ENCODE results near the gene CLDN5.

Gene CLDN5

DNA sequence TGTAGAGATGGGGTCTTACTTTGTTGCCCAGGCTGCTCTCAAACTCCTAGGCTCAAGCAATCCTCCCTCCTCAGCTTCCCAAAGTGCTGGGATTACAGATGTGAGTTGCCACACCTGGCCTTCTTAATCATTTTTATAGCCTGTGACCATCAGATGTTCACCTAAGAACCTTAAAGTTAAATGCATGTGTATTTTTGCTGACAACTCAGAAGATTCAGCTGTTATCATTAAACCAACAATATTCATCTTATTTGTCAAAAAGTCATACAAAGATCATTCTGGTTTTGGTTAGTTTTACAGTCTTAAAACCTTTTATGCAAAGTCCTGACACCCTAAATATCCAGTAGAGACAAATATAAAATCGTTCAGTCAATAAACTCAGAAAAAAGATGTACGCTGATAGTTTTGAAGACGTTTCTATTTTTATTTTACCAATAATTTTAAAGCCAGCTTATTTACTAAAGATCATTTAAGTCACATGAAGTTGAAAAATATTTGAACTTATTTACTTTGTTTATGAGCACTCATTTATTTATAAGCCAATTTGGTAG is 22.2 kb downstream of the CLDN5 start:
- no peak for DNase-seq

DNA sequence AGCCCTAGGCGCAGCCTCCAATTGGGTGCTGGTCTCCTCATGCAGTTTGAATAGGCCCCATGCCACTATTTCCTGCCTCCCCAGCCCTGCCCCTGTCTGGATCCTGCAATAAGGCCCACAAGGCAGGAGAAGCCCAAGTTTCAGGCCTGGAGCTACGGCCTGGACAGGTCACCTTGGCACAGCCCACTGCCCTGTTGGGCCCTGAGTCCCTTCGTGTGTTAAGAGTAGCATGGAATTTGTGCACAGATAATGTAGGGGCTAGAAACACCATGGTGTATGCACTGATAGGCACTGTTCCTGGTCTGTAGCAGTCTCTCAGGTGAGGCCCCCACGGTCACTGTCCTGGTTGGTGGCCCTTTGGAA is 24.3 kb downstream of the CLDN5 start:
- no peak for DNase-seq

DNA sequence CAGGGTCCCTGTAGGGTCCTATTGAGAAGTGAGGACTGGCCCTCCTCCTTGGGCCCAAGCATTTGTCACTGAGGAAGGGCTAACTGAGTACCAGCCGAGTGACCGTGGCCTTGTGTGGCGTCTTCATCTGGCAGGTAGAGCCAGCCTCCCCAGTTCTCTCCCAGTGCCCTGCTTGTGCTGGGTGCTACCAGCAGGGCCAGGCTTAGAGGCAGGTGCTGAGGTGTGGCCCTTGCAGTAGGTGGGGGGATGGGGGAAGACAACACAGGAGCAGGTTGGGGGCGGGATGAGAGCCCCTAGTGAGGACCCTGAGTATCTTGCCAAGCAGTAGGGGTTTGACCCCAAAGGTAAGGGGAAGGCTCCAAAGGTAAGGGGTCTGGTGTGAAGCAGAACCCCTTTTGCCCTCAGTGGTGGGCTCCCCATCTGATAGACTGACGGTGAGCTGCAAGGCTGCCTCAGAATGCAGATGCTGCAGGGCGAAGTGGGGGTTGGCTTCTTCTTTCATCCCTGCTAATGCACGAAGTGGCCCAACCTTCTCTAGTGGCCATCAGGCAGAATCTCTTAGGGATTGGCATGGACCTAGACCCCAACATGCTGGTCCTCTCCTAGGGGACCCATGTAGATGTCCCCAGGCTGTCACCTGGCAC is 24.9 kb downstream of the CLDN5 start:
- DNase-seq, result no peak

DNA sequence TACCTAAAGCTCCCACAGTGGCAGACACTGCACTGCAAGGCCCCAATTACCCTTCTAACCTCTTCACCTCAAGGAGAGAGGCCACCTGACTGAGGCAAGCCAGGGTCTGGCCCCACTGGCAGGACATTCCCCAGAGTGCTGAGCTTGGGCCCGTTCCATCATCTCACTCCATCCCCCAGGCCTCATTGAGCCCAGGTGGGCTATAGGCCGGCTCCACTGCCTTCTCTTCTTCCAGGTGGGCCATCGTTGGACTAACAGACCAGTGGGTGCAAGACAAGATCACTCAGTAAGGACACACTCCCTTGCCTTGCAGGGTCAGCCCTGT is 25.4 kb downstream of the CLDN5 start:
- no peak for DNase-seq

DNA sequence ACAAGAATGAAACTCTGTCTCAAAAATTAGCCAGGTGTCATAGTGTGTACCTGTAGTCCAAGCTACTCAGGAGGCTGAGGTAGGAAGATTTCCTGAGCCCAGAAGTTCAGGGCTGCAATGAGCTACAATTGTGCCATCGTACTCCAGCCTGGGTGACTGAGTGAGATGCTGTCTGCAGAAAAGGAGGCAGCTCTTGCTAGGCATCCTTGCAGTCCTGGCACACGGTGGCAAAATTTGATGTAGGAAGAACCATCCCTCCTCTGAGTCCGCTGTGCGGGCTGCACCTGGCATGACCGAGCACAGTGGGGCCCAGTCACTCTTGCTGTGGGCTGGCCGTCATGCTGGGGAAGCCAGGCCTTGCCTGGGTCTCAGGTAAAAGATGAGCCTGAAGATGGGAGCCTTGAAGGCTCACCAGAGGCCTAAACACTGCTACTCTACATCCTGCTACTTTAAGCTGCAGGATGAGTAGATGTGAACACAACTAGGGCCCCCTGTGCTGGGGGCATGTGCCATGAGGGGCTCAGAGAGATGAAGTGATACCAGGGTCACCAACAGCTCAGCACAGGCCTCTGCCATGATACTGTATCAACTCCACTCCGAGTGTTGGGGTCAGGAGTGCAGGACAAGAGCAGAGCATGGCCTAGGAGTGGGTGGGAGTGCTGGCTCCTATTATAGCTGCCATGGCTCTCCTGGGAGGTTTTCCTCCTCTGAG is 25.9 kb downstream of the CLDN5 start:
- no peak for DNase-seq

DNA sequence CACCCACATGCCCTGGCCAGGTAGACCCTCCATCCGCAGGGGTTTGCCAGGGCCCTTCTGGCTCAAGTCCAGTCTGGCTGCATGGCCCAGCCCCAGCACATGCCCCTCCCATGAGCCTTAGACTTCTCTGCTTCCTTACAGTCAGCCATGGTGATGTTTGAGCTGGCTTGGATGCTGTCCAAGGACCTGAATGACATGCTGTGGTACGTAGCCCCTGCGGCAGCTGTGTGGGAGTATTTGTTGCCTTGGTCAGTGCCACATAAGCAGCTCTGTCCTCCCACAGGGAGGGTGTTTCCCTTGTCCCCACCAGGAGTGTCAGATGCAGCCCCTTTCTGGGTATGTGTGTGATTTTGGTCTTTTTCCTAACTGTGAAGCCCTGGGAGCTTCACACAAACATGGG is 27.0 kb downstream of the CLDN5 start:
- no peak for DNase-seq

DNA sequence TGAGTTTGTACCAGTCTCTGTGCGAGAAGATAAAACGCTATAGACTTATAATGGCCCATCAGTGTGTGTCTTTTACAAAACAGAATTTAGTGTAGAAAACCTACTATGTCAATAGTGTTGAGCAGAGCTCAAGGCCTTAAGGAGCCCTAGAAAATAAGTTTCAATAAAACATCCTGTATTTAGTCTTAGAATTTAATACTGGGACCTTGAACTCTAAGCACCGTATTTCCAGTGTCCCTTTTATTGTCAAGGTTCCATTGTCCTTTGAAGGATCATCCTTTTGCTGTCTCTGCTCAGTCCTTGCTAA is 27.9 kb downstream of the CLDN5 start:
- DNase-seq, result no peak

DNA sequence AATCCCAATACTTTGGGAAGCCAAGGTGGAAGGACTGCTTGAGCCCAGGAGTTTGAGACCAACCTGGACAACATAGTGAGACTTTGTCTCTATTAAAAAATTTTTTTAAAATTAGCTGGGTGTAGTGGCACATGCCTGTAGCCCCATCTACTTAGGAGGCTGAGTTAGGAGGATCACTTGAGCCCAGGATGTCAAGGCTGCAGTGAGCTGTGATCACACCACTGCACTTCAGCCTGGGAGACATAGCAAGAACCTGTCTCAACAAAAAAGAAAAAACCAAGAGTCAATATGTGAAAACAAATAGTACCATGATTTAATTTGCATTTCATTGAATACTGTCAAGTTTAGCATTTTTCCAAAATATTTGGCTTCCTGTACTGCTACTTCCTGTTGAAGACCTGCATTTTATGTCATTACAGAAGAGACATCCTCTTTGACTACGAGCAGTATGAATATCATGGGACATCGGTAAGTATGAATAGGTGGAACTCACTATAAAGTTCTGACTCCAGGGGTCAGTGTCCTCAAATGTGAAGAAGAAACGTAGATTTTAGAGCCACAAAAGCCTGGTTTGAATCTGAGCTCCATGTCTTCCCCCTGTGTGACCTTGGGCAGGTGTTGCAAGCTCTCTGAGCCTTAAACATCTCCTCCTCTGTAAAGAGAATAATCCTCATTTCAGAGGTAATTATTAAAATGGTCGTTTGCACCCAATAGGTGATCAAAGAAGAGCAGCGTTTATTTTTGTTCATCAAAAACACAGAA is 28.5 kb downstream of the CLDN5 start:
- no peak for DNase-seq

DNA sequence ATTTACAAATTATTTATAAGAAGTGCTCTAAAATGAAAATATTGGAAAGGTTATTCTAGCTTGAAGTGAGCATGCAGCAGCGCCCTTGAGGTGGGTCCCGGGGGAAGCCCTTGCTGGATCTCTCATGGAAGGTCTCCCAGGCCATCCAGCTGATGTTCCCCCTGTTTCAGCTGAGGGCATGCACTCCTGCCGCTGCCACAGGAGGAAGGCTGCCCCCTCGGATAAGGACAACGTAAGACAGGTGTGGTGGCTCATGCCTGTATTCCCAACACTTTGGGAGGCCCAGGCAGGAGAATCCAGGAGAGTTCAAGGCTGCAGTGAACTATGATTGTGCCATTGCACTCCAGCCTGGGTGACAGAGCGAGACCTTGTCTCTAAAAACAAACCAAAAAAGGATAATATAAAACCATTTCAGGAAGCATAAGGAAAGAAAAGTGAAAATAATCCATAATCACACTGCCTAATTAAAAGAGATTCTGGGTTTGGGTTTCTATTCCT is 29.5 kb downstream of the CLDN5 start:
- DNase-seq, result no peak

DNA sequence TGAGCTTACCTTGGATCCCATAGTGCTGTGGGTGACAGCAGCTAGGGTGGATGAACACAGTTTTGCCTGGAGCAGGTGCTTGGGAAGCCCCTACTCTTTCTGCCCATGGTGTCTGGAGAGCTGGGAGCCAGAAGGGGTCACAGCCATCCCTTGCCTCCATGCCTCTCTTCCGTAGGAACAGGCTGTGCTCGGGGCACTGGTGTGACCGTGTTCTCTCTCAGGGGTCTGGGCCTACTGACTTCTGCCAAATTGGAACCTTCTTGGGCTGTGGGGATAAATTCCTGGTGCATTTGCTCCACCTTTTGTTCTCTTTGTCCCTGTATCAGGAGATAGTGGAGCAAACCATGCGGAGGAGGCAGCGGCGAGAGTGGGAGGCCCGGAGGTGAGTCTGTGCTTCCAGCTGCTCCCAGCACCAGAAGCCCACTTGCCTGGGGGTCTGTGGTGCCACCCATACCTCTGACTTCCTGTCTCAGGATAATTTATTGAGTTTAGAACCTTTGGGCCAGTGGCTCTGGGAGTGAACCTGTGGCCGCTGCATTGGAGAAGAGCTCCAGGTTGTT is 30.1 kb downstream of the CLDN5 start:
- no peak for DNase-seq

DNA sequence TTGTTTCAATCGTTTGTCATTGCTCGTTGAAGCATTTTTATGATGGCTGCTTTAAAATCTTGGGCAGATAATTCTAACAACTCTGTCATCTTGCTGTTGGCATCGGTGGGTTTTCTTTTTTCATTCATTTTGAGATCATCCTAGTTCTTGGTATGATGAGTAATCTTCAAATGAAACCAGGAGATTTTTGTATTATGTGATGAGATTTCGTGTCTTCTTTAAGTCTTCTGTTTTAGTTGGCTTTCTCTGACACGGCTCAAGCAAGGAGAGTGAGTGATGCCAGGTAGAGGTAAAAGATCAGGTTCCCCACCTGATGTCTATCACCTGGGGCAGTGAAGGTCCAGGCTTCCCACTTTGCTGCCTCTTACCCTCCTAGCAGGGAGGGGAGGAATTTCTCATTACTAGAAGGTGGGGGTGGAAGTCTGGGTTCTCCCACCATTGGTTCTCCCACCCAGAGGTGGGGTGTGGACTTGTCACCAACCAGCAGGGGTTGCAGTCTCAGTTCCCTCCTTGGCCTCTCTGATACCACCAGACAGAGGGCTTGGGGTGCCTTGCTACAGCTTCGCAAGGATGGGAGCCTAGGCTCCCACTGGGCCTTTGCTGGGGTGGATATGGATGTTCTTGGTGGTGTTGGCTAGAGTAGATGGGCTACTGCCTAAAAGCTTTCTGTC is 31.6 kb downstream of the CLDN5 start:
- no peak for DNase-seq

DNA sequence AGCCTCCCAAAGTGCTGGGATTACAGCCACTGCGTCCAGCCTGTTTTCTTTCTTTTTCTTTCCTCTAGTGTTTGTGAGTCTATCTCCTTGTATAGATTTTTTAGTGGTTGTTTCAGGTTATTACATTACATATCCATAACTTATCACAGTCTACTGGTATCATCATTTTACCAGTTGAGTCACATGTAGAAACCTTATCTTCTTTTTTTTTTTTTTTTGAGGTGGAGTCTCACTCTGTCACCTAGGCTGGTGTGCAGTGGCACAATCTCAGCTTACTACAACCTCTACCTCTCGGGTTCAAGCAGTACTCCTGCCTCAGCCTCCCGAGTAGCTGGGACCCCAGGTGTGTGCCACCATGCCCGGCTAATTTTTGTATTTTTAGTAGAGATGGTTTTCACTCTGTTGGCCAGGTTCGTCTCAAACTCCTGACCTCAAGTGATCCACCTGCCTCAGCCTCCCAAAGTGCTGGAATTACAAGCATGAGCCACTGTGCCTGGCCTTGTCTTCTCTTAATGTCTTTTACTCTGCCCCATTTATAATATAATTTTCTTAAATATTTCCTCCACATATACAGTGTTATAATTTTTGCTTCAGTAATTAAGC is 33.5 kb downstream of the CLDN5 start:
- DNase-seq, result no peak

DNA sequence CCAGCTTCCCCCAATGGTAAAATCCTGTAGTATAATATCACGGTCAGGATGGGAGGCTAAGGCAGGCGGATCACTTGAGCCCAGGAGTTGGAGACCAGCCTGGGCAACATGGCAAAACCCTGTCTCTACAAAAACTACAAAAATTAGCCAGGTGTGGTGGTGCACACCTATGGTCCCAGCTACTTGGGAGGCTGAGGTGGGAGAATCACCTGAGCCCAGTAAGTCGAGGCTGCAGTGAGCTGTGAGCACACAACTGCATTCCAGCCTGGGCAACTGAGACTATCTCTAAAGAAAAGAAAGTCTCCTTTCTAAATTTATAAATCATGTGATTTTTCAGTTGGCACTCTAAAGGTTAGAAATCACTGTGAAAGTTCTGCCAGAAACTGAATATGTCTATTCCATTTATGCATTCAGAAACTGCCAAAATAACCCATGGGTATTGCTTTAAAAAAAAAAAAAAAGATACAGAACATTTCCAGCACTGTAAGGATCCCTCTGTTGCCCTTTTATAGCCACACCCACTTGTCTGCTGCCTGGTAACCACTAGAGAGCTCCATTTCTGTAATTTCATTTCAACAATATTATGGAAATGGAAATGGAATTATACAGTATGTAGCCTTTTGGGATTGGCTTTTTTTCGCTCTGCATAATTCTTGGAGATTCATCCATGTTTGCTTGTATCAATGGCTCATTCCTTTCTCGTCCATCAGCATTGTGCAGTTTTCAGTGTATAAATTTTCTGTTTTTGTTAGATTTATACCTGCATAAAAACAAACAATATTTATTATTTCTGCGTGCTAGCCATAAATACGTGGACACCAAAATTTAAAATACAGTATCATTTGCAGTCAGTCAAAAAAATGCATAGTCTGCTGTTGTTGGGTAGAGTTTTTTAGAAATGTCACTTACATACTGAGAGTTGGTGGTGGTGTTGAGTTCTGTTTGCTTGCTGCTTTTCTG is 35.0 kb downstream of the CLDN5 start:
- no peak for DNase-seq

DNA sequence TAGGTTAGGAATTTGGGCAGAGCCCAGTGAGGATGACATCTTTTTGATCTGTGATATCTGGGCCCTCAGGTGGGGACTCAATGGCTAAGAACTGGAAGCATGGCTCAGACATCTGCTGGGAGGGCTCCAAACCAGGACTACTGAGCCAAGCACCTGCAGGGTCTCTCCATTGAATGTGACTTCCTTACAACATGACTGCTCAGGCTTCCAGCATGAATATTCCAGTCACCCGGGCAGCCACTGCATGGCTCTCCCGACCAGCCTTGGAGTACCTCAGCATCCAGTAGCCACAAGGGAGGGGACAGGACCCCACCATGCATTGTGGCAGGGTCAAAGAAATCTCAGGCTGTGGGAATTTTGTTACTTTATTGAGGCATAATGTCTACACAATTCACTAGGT is 35.9 kb downstream of the CLDN5 start:
- no peak for DNase-seq

DNA sequence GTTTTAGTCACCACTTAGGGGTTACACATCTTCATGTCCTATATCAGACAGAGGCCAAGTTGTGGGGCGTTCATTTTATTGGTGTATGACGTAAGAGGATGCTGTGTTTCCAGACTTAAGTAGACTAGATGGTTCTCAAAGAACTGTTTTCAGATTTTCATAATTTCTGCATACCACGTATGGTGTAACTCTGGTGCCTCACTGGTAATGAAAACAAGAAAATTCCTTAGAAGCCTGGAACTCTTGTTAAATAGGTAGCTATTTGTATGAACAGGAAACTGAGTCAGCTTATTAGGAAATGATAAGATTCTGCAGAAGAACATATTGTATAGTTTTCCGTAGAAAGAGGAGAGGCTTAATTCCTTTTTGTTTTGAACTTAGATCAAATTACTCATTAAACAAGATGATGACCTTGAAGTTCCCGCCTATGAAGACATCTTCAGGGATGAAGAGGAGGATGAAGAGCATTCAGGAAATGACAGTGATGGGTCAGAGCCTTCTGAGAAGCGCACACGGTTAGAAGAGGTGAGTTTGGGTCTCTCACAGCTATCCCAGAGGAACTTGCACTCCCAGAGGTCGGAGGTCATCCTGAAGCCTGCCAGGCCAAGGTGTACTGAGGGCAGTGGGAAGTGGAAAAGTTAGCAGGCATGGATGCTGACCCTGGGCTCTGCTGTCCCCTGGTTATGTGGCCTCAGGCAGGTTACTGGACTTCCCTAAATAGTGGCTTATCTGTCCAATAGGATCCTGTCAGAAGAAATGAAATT is 40.5 kb downstream of the CLDN5 start:
- DNase-seq, result no peak

DNA sequence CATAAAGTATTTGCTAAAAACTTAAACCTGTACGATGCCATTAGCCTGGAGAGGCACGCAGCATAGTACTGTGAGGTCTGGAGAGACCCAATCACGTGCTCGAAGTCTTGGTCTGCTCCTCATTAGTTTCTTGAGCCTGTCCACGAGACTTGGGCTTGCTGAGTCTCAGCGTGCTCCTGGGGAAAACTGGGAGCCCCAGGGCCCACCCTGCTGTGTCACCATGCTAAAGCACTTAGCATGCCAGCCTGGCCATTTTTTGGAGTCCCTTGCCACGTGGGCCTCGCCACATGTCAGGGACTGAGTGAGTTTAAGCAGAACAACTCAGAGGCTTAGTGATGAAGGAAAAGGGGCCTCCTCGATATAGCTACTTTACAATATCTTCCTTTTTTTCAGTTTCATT is 41.9 kb downstream of the CLDN5 start:
- no peak for DNase-seq

DNA sequence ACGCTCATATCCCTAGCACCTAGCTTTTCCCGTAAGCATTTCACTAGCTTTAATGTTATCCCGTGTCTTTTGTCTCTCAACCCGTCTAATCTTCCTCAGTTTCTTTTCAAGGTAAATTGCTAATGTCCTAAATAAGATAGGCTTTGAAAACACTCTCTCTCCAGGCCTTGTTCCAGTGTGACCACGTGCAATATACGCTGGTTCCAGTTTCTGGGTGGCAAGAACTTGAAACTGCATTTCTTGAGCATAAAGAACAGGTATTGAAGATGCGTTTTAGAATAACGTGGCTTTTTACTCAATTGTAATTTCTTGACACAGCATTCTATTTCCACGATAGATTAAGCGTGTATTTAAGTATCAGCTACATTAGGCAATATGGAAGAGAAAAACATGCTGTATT is 43.4 kb downstream of the CLDN5 start:
- DNase-seq, result no peak

DNA sequence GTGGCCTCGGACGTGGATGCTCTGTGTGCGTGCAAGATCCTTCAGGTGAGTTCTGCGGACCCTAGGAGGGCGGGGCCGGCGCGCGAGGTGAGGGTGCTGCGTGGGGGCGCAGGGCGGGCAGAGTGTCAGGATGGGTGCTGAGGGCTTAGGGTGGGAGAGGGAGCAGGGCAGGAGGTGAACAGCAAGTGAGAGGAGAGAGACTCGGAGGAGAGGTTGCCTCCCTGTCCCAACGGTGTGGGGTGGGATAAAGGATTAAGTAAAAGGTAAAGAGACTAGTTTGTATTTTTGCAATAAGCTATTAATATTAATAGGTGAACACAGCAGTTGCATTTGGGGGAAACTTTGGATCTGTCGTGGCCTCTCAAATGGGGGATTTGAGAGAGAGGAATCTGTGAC is 44.0 kb downstream of the CLDN5 start:
- no peak for DNase-seq

DNA sequence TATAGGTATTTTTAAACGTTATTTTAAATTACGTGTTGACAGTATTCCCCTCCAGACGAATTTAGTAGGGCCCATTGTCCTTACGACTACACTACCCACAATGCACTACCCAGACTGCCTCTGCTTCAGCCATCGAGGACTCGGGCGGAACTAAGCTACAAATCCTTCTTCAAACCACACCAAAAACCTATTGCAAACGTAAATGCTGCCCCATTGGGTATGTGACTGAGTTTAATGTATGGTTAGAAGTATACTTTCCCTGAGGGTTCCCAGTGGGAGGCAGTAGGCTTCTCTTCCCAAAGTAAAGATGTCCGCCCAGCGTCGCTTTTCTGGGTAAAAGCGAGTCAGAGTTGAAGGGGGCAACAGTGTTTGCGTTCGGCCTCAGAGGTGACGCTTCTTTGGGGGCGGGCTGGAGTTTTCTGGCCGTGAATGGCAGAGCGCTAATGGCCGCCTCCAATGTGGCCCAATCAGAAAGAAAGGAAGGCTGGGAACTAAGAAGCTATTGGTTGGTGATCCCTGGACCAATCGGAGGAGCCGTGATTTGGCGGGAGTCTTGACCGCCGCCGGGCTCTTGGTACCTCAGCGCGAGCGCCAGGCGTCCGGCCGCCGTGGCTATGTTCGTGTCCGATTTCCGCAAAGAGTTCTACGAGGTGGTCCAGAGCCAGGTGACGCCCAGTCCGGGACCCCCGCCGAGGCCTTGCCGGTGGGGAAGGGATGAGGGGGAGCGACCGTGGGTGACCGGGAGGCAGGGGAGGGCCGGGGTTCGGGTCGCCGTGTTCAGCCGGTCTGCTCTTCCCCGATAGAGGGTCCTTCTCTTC is 44.6 kb downstream of the CLDN5 start, which contains the start of gene CDC45:
Gene CDC45 (plus strand): TSS at position 566 of the 818 bp plus-strand sequence. CDS start 49 bp downstream, at position 615.
- peak; percentile 96 for DNase-seq

DNA sequence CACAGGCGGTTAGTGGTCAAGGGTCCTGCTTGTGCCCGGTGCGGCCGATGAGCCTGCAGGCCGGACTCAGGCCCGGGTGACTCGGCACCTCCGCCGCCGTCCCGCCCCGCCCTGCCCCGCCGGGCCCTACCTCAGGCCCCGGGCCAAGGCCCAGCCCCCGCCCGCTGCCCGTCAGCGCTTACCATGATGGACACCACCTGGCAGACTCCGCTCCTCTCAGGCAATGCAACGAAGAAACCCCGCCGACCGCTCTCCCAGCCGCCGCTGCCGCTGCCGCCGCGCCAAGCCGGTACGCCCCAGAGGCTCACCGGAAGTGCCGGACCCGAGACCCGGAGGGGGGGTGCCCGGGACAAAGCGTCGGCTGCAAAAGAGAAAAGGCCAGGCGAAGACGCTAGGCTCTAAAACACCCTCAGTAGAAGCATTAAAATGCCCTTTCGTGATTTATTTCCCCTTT is 45.3 kb downstream of the CLDN5 start, which contains the start of gene UFD1:
Gene UFD1 (minus strand): TSS at position 293 of the 454 bp plus-strand sequence. CDS start 108 bp downstream, at position 185.
- DNase-seq, result peak; percentile 82

All from CD4-positive, alpha-beta T cell treated with Interferon gamma for 1 hour (primary cell).